Right lobe of liver (tissue), 6 donors: ENCODE data around the gene SYT2. TPM values are rescaled to one million over a fixed set of nuclear protein-coding genes. Genes with fewer than 3 reads are reported as not detected.

Experiments used
- ATAC-seq, 4 donors: fragments of 200-7000 bp; cut with Tn5 transposase; one replicate each; pipeline ENCODE4 v1.9.1; 2020; ENCODE audit warnings: mild to moderate bottlenecking in 4 of 4, moderate library complexity in 4 of 4
- DNase-seq, 3 donors: peaks; one replicate each; pipeline ENCODE4 v3.0.0-alpha.2; 2020
- H3K27ac ChIP-seq, 3 donors: fragments of 200-600 bp; one replicate each; pipeline ENCODE4 v1.8.0; 2022
- H3K27me3 ChIP-seq, 2 donors: fragments of 200-600 bp; one replicate each; pipeline ENCODE4 v1.8.0; 2022
- H3K36me3 ChIP-seq, 4 donors: fragments of 200-600 bp; sonication (generic) in 1 of 4; one replicate each; pipeline versions ENCODE4 v1.5.1 to v1.8.0; 2017 to 2022; ENCODE audit warnings: control low read depth in 1 of 4
- H3K4me1 ChIP-seq, 4 donors: fragments of 200-600 bp; sonication (generic) in 1 of 4; one replicate each; pipeline versions ENCODE4 v1.5.1 to v1.8.0; 2017 to 2022; ENCODE audit warnings: control low read depth in 1 of 4
- H3K4me3 ChIP-seq, 3 donors: fragments of 200-600 bp; one replicate each; pipeline ENCODE4 v1.8.0; 2022
- H3K9me3 ChIP-seq, 4 donors: fragments of 200-600 bp; sonication (generic) in 1 of 4; one replicate each; pipeline versions ENCODE4 v1.5.1 to v1.8.0; 2017 to 2022; ENCODE audit warnings: control low read depth in 1 of 4
- POLR2A ChIP-seq: fragments of 450-650 bp; IDR thresholded peaks from one replicate; pipeline ENCODE4 v1.6.1; 2017; ENCODE audit warnings: antibody characterized with exemption, mild to moderate bottlenecking
- WGBS: methylation state at CpG from one replicate; pipeline ENCODE4 v1.1.6; 2018; ENCODE audit warnings: low coverage, low lambda C conversion rate; ENCODE audit not compliant: insufficient coverage; ENCODE audit errors: missing lambda C conversion rate; 5-methylcytosine and 5-hydroxymethylcytosine counted together
- intact Hi-C, 2 donors: fragments of 100-400 bp; cut with DNase I; formaldehyde crosslinking; loops; one replicate each; pipeline versions ENCODE4 v1.11.2 to v1.14.1; 2022
- total RNA-seq, 6 experiments: library from RNA; depleted of rRNA in 2 of 6; stranded (reverse); fragments of >200 nt in 2 of 6; fragmentation: NEBNext Ultra II Directional in 3 of 6; extraction: Animal tissue kit (Norgen Biotek cat#: 25700) in 3 of 6; gene quantifications; one replicate each; pipeline versions ENCODE4 v1.1.0 to v1.2.4, GENCODE V29; 2016 to 2023
- TF ChIP-seq, protein P1 (sequence below), 4 donors: fragments of 200-600 bp in 3 of 4; fragments of 450-650 bp in 1 of 4; IDR thresholded peaks; one replicate each; pipeline versions ENCODE4 v1.5.1 to v1.8.0; 2016 to 2022; ENCODE audit warnings: antibody characterized with exemption in 4 of 4, mild to moderate bottlenecking in 2 of 4
- donor health status: DM: no; HTN: yes; CAD: no.
- donor health status: DM: no; HTN: no; CAD: no.
- donor health status: DM: no; HTN: no; CAD: no.
- donor health status: DM: no; HTN: yes; CAD: no.
- donor health status: DM: no; HTN: yes; CAD: no.

The SYT2 gene
- total RNA-seq, 6 experiments from 2014 or later: not detected

DNA sequence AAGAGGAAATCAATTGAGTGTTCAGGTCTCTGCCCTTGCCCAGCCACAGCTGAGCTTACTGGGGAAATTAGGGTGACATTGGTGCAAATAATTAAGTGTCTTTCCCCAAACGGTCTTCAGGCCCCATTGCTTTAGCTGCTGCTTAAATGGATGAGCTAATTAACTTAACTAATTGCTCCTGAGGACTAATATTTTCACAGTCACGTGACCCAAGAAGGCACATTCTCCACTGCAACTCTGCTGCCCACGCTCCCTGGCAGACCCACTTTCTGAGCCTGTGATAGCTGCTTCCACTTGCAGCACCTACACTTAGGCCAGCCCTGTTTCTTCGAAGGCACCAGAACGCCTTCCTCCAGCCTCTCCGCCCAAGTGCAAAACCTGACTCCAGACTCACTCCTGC lies 56.2 kb downstream of the SYT2 start:
- DNase-seq (no peak), ATAC-seq (no peak)
- TF ChIP-seq, protein P1, sequence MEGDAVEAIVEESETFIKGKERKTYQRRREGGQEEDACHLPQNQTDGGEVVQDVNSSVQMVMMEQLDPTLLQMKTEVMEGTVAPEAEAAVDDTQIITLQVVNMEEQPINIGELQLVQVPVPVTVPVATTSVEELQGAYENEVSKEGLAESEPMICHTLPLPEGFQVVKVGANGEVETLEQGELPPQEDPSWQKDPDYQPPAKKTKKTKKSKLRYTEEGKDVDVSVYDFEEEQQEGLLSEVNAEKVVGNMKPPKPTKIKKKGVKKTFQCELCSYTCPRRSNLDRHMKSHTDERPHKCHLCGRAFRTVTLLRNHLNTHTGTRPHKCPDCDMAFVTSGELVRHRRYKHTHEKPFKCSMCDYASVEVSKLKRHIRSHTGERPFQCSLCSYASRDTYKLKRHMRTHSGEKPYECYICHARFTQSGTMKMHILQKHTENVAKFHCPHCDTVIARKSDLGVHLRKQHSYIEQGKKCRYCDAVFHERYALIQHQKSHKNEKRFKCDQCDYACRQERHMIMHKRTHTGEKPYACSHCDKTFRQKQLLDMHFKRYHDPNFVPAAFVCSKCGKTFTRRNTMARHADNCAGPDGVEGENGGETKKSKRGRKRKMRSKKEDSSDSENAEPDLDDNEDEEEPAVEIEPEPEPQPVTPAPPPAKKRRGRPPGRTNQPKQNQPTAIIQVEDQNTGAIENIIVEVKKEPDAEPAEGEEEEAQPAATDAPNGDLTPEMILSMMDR (IDR thresholded peaks at IDR 0.05): no peak
- TF ChIP-seq POLR2A: no peak
- H3K9me3 ChIP-seq: no peaks in the 10 kb centered on the region
- H3K36me3 ChIP-seq: no peaks in the 10 kb centered on the region
- no peak overlapping the region for H3K4me3 ChIP-seq
- no peak overlapping the region for H3K27ac ChIP-seq
- H3K27me3 ChIP-seq: no peaks in the 10 kb centered on the region
- intact Hi-C loops: no loop called here
- WGBS: 51% methylated on average over 6 of the region's 6 CpGs
- H3K4me1 ChIP-seq: no peaks in the 10 kb centered on the region

DNA sequence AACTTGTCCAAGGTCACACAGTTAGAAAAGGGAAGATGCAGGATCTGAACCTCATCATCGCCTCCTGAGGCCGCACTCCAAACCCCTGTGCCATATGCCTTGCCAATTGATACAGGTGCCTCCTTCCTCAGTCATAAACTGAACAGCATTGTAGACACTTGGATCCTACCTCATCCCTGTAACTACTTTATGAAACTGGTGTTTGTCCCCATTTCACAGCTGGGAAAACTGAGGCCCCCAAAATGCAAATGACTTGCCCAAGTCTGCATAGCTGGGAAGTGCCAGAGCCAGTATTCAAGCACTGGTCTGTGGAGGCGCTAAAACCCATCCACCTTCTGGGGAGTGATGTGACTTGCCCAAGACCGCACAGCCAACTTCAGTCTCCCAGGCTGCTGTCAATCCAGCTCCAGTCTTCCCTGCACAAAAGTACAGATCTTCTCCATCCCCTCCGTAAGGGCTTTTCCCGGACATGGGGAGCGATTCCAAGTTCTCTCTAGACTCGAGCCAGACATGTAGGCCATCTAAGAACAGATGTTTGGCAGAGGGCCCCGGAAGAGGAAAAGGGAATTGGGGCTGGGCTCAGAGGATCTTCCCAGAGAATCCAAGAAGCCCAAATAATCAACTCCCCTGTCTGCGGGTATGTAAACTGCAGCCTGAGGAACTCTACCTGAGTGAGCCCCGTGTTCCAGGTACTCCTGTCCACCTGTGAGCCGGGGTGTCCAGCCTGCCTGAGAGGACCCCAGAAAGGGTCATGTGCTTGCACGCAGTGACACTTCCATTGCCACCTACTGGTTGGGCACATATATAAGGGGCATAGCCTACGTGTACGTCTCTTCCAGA lies 60.5 kb downstream of the SYT2 start:
- Histone ChIP-seq H3K27ac (no peak overlapping the region), H3K36me3 (no peaks in the 10 kb centered on the region), H3K9me3 (no peaks in the 10 kb centered on the region), H3K27me3 (no peaks in the 10 kb centered on the region), H3K4me3 (no peak overlapping the region), H3K4me1 (no peaks in the 10 kb centered on the region)
- no peak for ATAC-seq
- DNase-seq: no peak
- TF ChIP-seq, protein P1 (IDR thresholded peaks at IDR 0.05): no peak
- no peak for TF ChIP-seq POLR2A
- intact Hi-C loops: no loop called here
- 60% methylated on average over 10 of the region's 15 CpGs for WGBS

DNA sequence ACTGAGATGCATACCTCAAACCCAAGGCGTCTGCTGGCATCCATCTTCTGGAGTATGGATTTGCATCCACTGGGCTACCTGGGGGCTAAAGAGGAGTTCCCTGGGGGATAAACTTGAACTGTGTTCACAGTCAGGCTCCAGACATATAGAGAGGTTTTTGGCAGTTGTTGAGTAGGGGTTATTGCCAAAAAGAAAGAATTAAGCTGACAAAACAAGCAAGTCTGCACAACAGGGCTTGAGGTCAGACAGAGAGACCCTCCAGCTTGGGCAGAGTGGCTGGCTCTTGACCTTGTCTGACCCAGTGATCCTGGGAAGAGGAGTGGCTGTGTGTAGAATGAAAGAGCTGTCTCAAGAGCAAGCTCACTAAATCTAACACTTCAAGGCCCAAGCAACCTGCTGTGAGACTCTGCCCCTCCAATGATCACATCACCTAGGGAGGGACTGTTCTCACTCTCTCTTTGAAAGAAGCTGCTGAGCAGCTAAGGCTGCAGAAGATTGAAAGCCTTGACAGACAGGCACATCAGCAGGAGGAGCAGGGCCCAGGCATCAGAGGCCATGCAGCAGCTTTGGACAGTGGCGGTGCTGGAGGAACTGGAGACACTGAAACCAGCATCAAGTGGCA lies 61.5 kb downstream of the SYT2 start:
- intact Hi-C loops: no loop called here
- WGBS: 45% methylated on average over 2 of the region's 2 CpGs
- Histone ChIP-seq H3K4me1 (no peaks in the 10 kb centered on the region), H3K36me3 (no peaks in the 10 kb centered on the region), H3K27me3 (no peaks in the 10 kb centered on the region), H3K9me3 (no peaks in the 10 kb centered on the region), H3K4me3 (no peak overlapping the region), H3K27ac (no peak overlapping the region)
- TF ChIP-seq POLR2A: no peak
- TF ChIP-seq, protein P1 (IDR thresholded peaks at IDR 0.05): no peak
- no peak for ATAC-seq
- DNase-seq: no peak

DNA sequence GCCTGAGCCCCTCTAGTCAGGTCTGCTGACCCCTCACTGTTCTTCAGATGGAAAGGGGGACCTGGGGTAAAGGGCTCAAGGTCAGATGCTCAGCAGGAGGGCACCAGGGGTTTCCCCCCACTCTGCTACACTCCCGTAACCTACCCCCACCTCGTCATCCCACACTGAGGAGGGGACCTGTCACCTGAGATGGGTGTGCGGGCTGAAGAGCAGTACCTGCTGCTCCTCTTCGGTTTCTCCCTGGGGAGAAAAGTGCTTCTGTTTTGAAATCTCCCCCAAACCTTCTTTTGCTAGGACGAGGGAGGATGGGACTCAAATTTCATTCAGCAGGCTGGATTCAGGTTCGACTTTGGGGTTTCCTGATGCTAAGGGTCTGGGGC lies 65.2 kb downstream of the SYT2 start:
- no peaks in the 10 kb centered on the region for H3K36me3 ChIP-seq
- no peak for TF ChIP-seq POLR2A
- TF ChIP-seq, protein P1 (IDR thresholded peaks at IDR 0.05): no peak
- H3K4me1 ChIP-seq: peaks cover 0 to 11% (median 0%) of the 10 kb centered on the region in 4 donors
- DNase-seq (no peak), ATAC-seq (no peak)
- peaks cover 0 to 13% of the 10 kb centered on the region in 2 donors for H3K27me3 ChIP-seq
- 0% methylated on average over 2 of the region's 6 CpGs for WGBS
- no peak overlapping the region for H3K27ac ChIP-seq
- no peaks in the 10 kb centered on the region for H3K9me3 ChIP-seq
- intact Hi-C loops: no loop called here
- H3K4me3 ChIP-seq: no peak overlapping the region
